GM21737 (cell line): ENCODE measurements around the gene PPP2R5C.

Experiments used
- ATAC-seq: cut with Tn5 transposase; IDR thresholded peaks from one replicate; pipeline ENCODE4 v1.9.1; 2021; ENCODE audit warnings: mild to moderate bottlenecking, moderate library complexity; ENCODE audit not compliant: unreplicated experiment

Gene PPP2R5C

DNA sequence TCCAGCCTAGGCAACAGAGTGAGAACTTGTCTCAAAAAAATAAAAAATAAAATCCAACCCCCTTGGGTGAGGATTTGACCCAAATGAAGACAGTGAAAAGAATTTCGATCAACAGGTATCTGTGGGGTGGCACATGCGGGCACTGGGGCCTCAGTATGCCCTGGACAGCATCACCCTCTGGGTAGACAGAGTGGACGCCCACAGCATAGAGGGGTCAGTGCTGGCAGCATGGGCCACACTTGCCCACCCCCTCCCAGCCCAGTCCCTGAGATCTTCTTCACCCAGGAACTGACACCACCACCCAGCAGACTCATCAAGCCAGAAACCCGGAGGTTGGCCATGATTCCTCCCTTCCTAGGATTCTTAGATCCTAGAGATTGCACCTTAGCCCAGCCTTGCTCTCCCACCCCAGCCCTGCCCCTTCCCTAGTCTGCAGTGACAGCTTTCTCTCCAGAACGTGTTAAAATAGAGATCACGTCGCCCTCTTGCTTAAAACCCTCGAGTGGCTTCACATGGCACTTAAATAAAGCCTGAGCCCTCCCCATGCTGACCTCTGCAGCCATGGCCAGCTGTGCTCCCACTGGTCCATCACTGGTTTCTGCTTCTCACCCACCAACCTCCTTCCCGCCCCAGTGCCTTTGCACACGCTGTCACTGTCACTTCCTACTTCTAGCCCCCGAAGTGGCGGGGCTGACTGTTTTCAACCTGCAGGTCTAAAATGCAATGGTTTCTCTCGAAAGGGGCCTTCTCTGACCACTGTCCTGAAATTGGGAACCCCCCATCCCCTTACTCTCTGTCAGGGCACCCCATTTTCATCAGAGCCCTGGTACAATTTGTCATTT is 176.6 kb downstream of the PPP2R5C start:
- no peak for ATAC-seq

DNA sequence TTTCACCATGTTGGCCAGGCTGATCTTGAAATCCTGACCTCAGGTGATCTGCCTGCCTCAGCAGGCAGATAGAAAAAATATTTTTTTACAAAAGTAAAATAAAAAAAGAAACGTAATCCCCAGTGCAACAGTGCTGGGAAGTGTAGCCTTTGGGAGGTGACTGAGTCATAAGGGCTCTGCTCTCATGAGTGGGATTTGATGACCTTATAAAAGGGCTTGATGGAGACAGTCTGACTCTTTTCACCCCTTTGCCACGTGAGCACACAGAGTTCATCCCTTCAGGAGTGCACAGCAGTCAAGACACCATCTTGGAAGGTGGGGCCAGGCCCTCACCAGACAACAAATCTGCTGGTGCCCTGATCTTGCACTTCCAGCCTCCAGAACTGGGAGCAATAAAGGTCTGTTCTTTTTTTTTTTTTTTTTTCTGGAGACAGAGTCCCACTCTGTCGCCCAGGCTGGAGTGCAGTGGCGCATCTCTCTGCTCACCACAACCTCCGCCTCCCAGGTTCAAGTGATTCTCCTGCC is 178.2 kb downstream of the PPP2R5C start:
- no peak for ATAC-seq

DNA sequence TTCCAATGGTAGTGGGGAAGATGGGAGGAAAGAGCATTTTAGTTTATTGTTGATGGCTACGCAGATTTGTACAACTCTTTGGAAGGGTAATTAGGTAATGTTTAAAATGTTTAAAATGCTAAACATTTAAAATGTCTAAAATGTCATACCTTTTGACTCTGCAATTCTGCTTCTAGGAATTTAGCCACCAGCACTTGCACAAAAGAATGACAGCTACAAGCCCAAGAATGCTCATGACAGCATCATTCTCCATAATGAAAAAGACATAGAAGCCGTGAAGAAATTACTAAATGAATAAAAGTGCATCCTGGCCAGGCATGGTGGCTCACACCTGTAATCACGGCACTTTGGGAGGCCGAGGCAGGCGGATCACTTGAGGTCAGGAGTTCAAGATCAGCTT is 182.9 kb downstream of the PPP2R5C start:
- ATAC-seq: no peak

DNA sequence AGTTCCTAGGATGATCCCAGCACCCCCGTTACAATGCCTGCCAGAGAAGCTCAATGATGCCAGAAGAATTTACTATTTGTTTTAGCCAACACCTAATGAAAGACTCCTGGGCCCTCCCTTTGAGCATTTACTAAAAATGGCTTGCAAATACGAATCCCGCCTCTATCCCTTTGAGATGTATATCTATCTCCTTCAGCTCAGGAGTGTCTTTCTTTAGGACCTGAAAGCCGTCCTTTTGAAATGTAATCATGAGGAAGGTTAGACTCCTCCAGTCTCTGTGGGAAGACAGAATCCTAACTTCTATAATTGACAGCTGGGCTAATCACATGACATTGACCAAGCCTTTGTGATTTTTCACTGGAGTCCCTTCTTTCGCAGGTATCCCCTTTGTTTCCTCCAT is 183.7 kb downstream of the PPP2R5C start:
- no peak for ATAC-seq

DNA sequence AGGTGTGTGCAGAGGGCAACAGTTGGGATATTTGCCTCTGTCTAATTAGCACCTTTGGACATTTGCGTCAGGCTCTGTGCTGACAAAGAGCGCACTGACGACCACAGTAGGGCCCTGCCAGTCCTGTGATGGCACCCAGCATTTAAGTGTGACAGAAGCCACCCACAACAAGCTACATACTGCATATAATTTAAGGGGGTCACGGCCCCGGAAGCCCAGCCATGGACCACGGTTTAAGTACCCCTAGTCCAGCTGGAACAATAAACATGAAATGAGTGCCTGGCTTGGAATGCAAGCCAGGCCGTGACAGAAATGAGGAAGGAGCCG is 186.0 kb downstream of the PPP2R5C start:
- peak; percentile 6 for ATAC-seq

DNA sequence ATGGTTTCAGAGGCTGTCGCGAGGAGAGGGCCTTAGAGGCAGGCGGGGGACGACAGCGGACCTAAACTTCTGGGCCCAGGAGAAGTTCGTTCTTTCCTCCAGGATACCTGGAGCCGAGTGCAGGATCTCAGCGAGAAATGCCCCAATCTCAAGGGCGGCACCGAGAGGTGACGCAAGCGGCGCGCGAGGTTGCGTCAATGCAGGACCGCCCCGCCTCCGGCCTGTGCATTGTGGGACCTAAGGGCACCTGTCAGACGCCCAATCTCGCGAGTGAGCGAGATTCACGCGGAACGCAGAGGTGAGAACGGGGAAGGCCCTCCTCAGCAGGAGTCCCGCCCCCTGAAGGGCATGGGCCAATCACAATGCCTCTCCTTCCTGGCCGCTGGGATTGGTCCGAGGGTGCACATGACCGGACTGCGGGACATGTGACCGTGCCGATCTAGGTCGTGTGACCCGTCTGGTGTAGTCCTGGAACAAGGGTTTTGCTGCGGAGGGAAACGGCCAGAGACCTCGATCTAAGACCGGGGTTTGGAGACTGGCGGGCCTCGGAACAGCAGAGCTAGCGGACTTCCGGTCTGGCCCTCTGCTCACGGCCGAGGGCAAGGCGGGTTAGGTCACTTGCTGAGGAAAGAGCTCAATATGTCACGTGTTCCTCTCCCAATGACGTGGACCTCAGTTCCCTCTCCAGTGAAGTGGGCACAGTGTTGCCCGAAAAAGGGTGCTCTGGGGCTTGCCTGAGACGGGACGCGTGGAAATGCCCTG is 186.6 kb downstream of the PPP2R5C start:
- peak; percentile 96 for ATAC-seq

DNA sequence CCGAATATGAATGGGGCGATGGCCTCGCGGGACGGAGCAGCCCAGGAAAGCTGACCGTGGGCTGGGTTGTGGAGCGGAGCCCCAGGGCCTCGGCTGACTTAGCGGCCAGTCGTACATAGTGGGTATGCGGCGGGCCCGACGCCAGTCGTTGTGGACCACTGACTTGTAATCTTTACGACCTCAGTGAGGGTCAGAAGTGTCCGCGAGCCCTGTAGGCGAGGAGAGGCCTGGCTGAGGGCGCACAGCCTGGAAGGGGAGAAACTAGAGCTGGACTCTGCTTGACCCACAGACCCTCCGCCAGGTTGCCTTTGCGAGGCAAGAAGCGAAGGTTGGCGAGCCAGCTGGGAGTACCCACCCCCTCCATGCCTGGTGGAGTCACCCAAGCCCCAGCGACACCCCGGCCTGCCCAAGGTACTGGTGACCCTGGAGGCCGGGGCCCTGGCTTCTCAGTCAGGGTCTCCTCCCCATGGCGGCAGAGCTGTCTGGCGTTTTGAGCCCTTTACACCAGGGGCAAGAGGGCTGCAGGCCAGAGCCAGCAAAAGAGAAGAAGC is 187.2 kb downstream of the PPP2R5C start:
- ATAC-seq: no peak

DNA sequence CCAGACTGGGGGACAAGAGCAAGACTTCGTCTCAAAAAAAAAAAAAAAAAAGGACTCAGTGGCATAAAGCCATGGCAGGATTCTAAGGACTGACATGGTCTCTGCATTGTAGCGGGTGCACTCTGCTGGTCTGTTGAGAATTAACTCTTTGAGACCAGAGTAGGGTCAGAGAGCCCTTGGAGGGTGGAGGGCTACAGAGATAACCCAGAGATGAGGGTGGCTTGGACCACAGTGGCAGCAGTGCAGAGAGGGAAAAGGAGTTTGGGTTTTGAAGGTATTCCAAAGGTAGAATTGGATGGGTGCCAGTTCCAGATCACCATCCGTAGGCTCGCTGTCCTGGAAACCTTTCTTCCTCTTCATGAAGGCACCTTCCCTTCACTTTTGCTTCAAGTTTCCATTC is 188.6 kb downstream of the PPP2R5C start:
- no peak for ATAC-seq

DNA sequence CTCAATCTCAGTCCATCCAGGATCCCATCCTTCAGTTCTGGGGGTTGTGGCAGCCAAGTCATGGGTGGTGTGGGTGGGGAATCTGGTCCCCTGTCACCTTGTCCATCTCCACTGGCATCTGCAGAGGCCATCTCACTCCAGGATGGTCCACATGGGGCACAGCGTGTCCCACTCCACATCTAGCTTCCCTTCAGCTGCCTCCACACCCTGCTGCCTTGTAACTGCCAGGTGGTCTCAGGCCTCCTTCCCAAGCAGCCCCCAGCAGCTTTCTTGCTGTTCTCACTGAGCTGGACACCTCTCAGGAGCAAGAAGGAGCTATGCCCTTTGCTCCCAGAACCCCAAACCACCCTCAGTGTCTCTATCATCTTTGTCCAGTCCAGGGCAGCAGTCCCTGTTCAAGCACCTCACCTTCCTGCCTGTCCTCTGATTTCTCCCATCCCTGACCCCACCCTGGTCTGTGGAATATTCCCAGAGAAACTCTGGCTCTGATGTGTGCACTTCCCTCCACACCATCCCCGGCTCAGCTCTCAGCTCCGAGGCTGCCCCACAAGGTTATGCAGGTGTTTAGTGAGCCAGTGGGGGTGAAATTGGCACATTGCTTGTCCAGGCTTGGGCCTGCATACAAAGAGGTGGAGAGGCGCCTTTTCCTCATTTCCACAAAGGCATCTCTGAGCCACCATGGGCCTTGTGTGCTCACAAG is 189.2 kb downstream of the PPP2R5C start:
- ATAC-seq: no peak

DNA sequence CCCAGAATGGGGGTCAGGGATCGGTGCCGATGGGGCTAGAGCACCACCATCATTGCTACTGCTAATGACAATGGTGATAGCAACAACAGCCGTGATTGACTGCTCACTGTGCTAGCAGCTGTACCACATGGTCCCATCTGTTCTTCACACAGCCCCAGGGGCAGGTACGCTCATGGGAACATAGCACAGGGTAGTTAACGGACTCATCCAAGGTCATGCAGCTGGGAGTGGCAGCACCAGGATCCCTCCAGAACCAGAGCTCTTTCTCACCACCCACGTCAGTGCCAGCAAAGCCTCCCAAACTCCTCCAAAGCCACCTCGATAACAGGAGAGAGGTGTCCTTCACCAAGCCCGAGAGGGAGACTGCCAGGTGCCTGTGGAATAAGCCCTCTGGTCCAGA is 191.6 kb downstream of the PPP2R5C start:
- ATAC-seq: no peak

DNA sequence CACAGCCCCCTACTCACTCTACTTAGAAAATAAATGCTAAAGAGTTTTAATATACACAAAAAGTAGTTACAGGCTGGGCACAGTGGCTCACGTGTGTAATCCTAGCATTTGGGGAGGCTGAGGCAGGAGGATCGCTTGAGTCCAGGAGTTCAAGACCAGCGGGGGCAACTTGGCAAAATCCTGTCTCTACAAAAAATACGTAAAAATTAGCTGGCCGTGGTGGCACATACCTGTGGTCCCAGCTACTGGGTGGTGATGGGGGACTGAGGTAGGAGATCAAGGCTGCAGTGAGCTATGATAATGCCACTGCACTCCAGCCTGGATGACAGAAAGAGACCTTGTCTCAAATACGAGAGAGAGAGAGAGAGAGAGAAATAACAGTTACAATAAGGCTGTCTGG is 193.0 kb downstream of the PPP2R5C start:
- ATAC-seq: no peak

DNA sequence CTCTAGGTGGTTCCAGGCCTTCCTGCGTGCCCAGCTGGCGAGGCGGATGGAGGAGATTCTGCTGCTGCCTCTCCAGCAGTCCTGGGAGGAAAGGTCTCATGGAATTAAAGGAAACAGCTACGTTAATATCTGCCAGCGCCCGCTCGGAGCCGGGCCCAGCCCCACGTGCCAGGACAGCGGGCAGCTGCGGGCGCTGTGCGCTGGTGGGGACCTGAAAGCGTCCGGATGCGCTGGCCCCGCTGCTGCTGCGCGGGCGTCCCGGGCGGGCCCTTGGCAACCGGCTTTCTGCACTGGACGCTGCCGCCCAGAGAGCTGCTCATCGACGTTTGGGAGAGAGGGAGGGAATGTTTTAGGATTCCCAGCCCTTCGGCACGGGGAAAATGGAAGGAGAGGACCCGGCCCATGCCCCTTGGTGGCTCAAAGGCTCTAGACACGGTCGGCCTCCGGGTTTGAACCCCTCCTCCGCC is 194.2 kb downstream of the PPP2R5C start:
- no peak for ATAC-seq

DNA sequence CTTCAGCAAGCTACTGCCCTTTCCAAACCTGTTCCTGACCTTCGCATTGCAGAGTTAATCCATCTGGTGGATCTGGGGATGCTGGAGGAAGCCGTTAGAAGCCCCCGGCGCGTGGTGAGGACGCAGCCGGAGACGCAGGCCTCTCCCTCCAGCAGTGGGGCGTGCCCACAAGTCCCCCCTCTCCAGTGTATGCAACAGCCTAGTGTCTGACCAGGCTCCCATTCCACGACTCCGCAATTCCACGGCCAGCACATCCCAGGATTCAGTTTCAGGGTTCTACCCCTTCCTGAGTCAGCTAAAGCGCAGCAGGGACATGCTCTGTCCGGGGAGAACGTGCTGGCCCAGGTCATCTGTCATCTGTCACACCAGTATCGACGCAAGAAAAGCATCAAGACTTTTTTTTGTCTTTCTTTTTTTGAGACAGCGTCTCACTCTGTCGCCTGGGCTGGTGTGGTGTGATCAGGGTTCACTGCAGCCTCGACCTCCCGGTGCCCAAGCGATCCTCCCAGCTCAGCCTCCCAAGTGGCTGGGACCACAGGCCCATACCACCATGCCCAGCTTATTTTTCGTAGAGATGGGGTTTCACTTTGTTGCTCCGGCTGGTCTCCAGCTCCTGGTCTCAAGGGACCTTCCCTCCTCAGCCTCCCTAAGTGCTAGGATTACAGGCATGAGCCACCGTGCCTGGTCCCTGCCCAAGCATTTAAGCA is 194.8 kb downstream of the PPP2R5C start:
- ATAC-seq: no peak

DNA sequence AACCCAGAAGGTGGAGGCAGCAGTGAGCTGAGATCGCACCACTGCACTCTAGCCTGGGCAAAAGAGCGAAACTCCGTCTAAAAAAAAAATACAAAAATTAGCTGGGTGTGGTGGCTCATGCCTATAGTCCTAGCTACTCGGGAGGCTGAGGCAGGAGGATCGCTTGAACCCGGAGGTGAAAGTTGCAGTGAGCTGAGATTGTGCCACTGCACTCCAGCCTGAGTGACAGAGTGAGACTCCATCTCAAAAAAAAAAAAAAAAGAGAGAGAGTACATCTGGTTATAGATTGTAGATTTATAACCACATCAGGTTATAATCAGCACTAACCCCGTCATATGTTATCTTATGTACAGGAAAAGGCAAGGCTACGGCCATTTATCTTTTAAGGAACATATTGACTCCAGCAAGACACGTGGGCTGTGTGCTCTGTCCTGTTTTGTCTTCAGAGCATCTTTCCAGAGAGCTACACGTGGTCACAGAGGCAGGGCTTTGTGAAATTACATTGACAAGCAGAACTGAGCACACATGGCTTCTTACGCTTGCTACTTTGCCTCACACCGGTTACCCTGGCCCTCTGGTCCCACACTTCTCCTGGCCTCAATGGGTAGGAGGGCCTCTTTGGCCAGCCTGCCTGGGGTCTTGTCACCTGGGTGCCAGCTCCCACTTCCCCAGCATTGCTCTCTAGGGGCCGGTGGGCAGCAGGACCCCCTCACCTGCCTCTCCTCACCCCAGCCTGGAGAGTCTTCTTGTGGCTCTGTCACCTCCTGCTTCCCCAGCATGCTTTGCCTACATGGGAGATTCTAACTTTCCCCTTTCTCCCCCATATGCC is 196.1 kb downstream of the PPP2R5C start:
- no peak for ATAC-seq

DNA sequence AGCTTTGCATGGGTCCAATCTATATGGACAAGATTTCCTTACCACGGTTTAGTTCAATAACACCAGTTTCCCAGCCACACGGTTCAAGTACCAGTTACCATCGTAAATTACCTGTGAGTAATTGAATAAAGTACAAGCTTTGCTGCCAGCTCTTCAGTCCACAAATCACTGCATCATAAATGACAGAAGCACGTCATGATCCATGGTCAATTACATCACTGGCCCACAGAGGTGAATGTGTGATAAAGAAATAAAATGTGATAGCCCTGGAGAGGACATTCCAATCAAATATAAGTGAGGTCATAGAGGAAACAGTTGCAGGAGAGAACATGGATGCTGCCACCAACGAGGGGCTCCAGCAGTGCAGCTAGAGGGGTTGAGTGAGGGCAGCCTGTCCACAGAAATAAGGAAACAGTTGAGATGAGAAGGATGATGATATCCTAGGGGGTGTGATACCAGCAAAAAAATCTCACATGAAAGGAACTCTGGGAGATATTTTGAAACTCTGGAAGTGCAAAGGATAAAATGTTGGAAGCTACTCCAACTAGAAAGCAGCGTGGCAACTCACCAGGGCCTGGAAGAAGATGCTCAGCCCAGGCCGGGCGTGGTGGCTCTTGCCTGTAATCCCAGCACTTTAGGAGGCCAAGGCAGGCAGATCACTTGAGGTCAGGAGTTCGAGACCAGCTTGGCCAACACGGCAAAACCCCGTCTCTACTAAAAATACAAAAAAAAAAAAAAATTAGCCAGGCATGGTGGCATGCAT is 197.1 kb downstream of the PPP2R5C start:
- ATAC-seq: no peak

DNA sequence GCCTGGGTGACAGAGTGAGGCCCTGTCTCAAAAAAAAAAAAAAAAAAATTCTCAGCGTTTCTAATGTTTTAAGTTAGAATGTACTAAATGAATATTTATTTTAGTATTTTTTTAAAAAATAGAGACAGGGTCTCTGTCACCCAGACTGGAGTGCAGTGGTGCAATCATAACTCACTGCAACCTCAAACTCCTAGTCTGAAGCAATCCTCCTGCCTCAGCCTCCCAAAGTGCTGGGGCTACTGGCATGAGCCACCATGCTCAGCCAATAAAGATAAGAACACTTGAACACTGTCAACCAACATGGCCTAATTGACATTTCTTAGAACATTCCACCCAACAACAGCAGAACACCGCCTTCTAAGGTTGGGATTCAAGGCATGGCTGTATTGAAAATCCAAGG is 197.8 kb downstream of the PPP2R5C start:
- ATAC-seq: no peak

DNA sequence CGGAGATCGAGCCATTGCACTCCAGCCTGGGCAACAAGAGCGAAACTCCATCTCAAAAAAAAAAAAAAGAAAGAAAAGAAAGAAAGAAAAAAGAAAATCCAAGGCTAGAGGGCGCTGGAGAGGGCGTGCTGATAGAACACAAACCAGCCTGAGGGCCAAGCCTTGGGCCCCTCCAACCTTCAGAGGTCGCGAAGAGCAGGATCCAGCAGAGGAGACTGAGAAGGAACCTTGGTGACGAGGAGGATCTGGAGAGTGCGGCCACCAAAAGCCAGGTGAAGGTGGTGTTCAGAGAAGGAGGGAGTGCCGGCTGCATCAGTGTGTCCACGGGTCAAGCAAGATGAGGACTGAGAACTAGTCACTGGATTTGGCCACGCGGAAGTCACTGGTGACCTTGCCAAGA is 198.7 kb downstream of the PPP2R5C start:
- ATAC-seq: no peak

DNA sequence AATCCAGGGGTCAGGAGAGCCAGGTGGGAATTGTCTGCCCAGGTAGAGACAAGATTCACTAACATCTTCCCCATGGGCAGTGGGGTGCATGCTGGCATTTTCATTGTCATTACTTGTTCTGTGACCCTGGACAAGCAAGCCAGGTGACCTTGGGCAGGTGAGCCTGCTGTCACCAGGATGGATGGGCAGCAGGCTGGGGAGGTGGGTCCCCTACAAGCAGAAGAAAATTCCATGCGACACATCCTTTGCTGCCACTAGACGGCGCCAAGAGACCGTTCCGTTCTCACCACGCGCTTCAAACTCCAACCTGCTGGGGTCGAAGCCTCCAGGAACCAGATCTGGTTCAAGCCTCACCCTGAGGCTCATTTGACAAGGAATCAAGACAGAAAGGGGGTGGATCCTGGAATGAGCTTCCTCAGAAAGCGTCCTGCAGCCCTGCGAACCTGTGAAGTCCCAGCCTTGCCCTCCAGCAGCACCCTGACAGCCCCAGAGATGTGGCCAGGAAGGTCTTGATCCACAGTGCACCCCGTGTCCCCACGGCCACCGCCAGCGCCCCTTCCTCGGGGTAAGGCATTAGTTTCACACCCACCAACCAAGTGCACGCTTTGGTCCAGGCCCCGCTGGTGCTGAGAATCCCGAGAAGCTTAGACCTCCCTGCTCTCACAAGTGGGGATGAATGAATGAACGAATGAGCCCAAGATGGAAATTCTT is 199.7 kb downstream of the PPP2R5C start:
- no peak for ATAC-seq
